Pancreas (tissue), 10 donors: ENCODE data around the gene ZNF362. TPM values are rescaled to one million over a fixed set of nuclear protein-coding genes. Genes with fewer than 3 reads are reported as not detected.

Experiments used
- ATAC-seq, 4 donors: fragments of 200-7000 bp; cut with Tn5 transposase; one replicate each; pipeline versions ENCODE4 v1.8.0 to v1.9.1; 2020; ENCODE audit warnings: mild to moderate bottlenecking in 4 of 4, moderate library complexity in 4 of 4
- DNase-seq, 6 donors: peaks; one replicate each; pipeline ENCODE4 v3.0.0-alpha.2; 2020
- FAIRE-seq: peaks from 2 replicates; lab custom pipeline; 2012; peaks lifted over from hg19 to GRCh38; lab: Jason Lieb, UNC
- H3K27ac ChIP-seq, 4 donors: fragments of 200-600 bp; sonication (generic); 1 replicate in 3 of 4; 2 replicates in 1 of 4; pipeline versions ENCODE4 v1.5.0 to v1.8.0; 2020
- H3K27me3 ChIP-seq, 4 donors: fragments of 200-600 bp; one replicate each; pipeline ENCODE4 v1.8.0; 2021
- H3K36me3 ChIP-seq, 3 donors: fragments of 200-600 bp; sonication (generic) in 1 of 3; one replicate each; pipeline versions ENCODE4 v1.5.0 to v1.8.0; 2020 to 2021
- H3K4me1 ChIP-seq, 3 donors: fragments of 200-600 bp; one replicate each; pipeline ENCODE4 v1.8.0; 2021
- H3K4me3 ChIP-seq, 4 donors: fragments of 200-600 bp; sonication (generic) in 2 of 4; one replicate each; pipeline versions ENCODE4 v1.5.0 to v1.8.0; 2020 to 2021
- H3K9me3 ChIP-seq, 4 donors: fragments of 200-600 bp; one replicate each; pipeline ENCODE4 v1.8.0; 2021
- CTCF ChIP-seq, 4 donors: fragments of 200-600 bp; sonication (generic) in 3 of 4; IDR thresholded peaks; one replicate each; pipeline versions ENCODE4 v1.5.0 to v1.8.0; 2021; ENCODE audit warnings: antibody characterized with exemption in 4 of 4
- WGBS, 2 donors: extraction: QIAGEN DNeasy Blood & Tissue Kit; methylation state at CpG; one replicate each; pipeline ENCODE4 v1.1.7; 2013; 5-methylcytosine and 5-hydroxymethylcytosine counted together
- intact Hi-C, 3 donors: fragments of 100-400 bp; cut with DNase I; formaldehyde crosslinking; loops; one replicate each; pipeline versions ENCODE4 v1.11.1 to v1.14.2; 2022
- polyA plus RNA-seq, 2 donors: library from polyadenylated mRNA; stranded (reverse); fragments of 200-250 nt; gene quantifications; one replicate each; pipeline ENCODE4 v1.2.3, GENCODE V29; 2013
- total RNA-seq, 6 donors: library from RNA; stranded (reverse); fragmentation: NEBNext Ultra II Directional in 4 of 6; extraction: Animal tissue kit (Norgen Biotek cat#: 25700) in 4 of 6; gene quantifications; one replicate each; pipeline versions ENCODE4 v1.2.1 to v1.2.4, GENCODE V29; 2021 to 2023
- donor health status: healthy with polysubstance abuse.
- donor health status: DM: no; HTN: no; CAD: no; lungs with moderate emphysema.
- donor health status: DM: no; HTN: no; CAD: no.
- donor health status: control.
- donor health status: control.
- donor health status: Bipolar disorder and iron deficiency.
- donor health status: DM: yes; HTN: yes; CAD: no.
- donor health status: DM: no; HTN: no; CAD: no.
- donor health status: DM: no; HTN: no; CAD: no.
- donor health status: DM: yes; HTN: yes; CAD: no.

The ZNF362 gene
- total and polyA plus RNA-seq, 8 donors, result 11.8 to 19.7 (median 13.9) TPM

- WGBS, 2 donors, result 79 to 86% methylated on average over 3 of the region's 3 CpGs
- TF ChIP-seq CTCF (IDR thresholded peaks at IDR 0.05), result no peak
- Histone ChIP-seq H3K27me3 (no peaks in the 10 kb centered on the region), H3K27ac (no peak overlapping the region), H3K9me3 (no peaks in the 10 kb centered on the region), H3K36me3 (no peaks in the 10 kb centered on the region), H3K4me1 (no peaks in the 10 kb centered on the region), H3K4me3 (no peak overlapping the region)
- no peak for ATAC-seq
- DNase-seq, result no peak
- no peak for FAIRE-seq
- intact Hi-C loops, result no loop called here
These were observed 6.9 kb upstream of the ZNF362 start for GRCh38 chr1:33249422-33249821.

DNA sequence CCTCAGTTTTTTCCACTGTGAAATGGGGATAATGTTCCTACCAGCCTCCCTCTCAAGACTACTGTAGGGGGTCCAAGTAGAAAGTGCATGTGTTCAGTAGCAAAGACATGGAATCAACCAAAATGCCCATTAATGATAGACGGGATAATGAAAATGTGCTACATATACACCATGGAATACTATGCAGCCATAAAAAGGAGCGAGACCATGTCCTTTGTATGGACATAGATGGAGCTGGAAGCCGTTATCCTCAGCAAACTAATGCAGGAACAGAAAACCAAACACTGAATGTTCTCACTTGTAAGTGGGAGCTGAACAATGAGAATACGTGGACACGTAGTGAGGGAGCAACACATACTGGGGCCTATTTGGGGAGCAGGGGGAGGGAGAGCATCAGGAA lies 6.1 kb upstream of the ZNF362 start:
- intact Hi-C loops, result no loop called here
- no peaks in the 10 kb centered on the region for H3K27me3 ChIP-seq
- 87 to 89% methylated on average over 5 of the region's 5 CpGs for WGBS, 2 donors
- no peak overlapping the region for H3K4me3 ChIP-seq
- H3K27ac ChIP-seq, result no peak overlapping the region
- DNase-seq, result no peak
- TF ChIP-seq CTCF (IDR thresholded peaks at IDR 0.05), result no peak
- no peaks in the 10 kb centered on the region for H3K9me3 ChIP-seq
- no peak for ATAC-seq
- H3K4me1 ChIP-seq, result no peaks in the 10 kb centered on the region
- H3K36me3 ChIP-seq, result no peaks in the 10 kb centered on the region
- no peak for FAIRE-seq

- no peak for DNase-seq
- ATAC-seq, result no peak
- Histone ChIP-seq H3K27me3 (no peaks in the 10 kb centered on the region), H3K9me3 (no peaks in the 10 kb centered on the region), H3K4me3 (no peak overlapping the region), H3K27ac (no peak overlapping the region), H3K4me1 (no peaks in the 10 kb centered on the region), H3K36me3 (no peaks in the 10 kb centered on the region)
- no peak for TF ChIP-seq CTCF (IDR thresholded peaks at IDR 0.05)
- 66 to 80% methylated on average over 3 of the region's 3 CpGs for WGBS, 2 donors
- no peak for FAIRE-seq
- intact Hi-C loops, result no loop called here
These were observed 5.6 kb upstream of the ZNF362 start for GRCh38 chr1:33250724-33251123.

GRCh38 chr1:33254491-33254890 lies 1.8 kb upstream of the ZNF362 start:
- DNase-seq (no peak), FAIRE-seq (no peak), ATAC-seq (no peak)
- peaks cover 6 to 16% (median 12%) of the 10 kb centered on the region in 3 donors for H3K4me1 ChIP-seq
- TF ChIP-seq CTCF (IDR thresholded peaks at IDR 0.05), result no peak
- no peak overlapping the region for H3K4me3 ChIP-seq
- H3K27ac ChIP-seq, result no peak overlapping the region
- H3K9me3 ChIP-seq, result no peaks in the 10 kb centered on the region
- no peaks in the 10 kb centered on the region for H3K36me3 ChIP-seq
- no peaks in the 10 kb centered on the region for H3K27me3 ChIP-seq
- 88 to 92% methylated on average over 3 of the region's 3 CpGs for WGBS, 2 donors
- intact Hi-C loops, result no loop called here

DNA sequence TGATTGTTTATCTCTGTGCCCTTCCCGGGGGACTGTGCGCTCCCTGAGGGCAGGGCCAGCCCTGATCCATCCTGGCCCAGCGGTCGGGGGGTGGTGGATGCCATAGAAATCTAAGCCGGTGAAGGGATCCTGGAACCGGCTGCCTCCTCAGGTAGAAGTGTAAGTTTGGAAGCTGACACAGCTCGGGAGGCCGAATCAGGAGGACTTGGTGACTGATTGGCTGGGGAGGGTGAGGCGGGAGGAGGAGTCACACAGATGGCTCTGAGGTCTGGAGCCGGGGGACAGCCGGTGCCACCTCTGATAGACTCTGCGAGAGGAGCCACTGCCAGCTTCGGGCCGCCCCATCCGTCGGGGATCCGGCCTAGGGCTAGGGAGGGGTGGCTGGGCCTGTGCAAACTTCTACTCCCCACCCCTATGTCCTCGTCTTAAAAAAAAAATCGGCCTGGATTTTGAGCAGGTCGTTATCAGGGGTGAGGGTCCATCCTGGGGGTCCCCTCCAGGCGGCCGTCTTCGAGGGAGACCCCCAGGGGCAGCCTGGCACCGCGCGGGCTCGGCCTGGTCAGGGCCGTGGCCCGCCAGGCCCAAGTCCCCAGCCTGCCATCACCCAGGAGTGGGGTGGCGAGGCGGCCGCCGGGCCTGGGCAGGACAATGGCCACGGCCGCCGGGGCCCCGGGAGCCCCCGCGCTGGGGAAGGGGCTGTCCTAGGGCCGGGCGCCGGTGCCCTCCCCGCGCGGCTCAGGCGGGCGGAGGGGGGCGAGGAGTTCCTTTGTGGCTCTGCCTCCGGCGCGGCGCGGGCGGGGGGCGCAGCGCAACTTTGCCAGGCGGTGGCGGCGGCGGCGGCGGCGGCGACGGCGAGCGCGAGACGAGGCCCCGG lies 708 bp upstream of the ZNF362 start:
- H3K27ac ChIP-seq, result peak overlapping the region; percentile 78 to 93 (median 82)
- H3K27me3 ChIP-seq, result no peaks in the 10 kb centered on the region
- H3K4me3 ChIP-seq, result peak overlapping the region; percentile 7 to 47 (median 38)
- no peaks in the 10 kb centered on the region for H3K36me3 ChIP-seq
- FAIRE-seq (no peak), DNase-seq (peak; percentile 77 to 91 (median 80)), ATAC-seq (peak; percentile 68 to 84 (median 78))
- TF ChIP-seq CTCF (IDR thresholded peaks at IDR 0.05), result no peak
- intact Hi-C loops, result no loop called here
- peaks cover 8 to 16% (median 12%) of the 10 kb centered on the region in 3 donors for H3K4me1 ChIP-seq
- 6 to 8% methylated on average over 34 to 70 of the region's 70 CpGs for WGBS, 2 donors
- no peaks in the 10 kb centered on the region for H3K9me3 ChIP-seq
